ENCODE results near the gene FAM72B. TPM values are rescaled to one million over a fixed set of nuclear protein-coding genes. Genes with fewer than 3 reads are reported as not detected.
"Not testable (repeated sequence)": the region's sequence is repeated elsewhere in the genome, so short reads cannot be mapped to it uniquely, and the experiment has no call there.

Gene FAM72B
- polyA plus RNA-seq, 4 donors = 3.1 to 4.5 (median 3.9) TPM

DNA sequence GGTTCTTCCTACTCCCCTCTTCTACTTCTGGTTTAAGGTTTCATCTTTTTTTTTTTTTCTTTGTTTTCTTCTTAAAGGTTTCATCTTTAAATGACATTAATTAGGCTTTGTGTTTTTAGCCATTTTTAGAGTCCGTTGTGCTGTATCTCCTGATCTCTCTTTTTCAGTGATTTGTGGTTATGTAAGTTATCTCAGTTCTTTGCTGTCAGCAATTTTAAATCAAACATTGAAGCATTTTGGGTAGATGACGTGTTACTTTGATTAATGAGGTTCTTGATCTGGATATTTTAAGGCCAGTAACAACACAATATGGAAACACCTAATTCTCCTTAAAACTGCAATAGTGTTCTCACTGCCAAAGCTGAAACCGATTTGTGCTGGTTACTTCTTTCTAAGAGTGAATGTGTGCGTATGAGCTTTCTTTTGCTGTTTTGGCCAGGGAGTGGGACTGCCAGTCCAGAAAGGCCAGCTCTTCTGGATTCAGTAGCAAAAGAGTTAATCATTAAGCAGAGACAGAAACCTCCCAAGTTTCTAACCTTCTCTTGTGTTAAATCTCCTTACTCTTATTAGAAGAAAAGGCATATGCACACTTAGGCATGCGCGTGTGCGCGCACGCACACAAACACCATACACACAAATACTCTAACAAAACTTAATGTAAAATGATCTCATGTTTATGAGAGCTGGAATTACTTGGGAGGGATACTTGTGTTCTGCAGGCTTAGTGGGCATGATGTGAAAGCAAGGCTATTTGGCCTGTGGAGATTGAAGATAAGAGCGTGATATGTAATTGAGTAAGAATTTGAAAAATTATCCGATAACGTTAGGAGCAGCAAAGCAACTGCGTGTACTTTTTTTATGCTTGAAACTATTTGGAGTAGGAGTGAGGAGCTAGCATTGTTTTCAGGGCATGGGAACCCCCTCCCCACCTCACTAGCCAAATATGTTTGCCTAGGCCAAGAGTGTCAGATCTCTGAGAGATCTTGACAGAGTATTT is 17.1 kb upstream of the FAM72B start:
- DNase-seq (ENCODE audit: low read depth in 4 of 4, low spot score in 3 of 4) = not testable (repeated sequence)

DNA sequence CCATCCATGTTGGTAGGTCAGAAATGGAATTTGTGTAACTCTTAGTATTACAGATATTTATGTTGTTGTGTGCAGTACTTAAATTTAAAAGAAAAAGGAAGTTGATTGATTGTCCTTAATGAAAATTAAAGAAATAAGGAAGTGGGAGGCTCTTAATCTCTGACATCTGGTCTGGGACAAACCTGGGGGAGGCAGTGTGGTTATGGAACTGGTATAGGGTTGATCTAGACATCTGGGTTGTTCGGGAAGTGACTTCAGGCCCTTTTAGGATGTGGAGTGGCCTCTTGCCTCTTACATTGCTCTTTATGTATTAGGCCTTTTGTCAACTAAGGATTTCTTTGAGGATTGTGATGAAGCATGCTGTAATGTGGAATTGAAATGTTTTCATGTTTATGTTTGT is 16.1 kb upstream of the FAM72B start:
- not testable (repeated sequence) for DNase-seq (ENCODE audit: low read depth in 4 of 4, low spot score in 3 of 4)

DNA sequence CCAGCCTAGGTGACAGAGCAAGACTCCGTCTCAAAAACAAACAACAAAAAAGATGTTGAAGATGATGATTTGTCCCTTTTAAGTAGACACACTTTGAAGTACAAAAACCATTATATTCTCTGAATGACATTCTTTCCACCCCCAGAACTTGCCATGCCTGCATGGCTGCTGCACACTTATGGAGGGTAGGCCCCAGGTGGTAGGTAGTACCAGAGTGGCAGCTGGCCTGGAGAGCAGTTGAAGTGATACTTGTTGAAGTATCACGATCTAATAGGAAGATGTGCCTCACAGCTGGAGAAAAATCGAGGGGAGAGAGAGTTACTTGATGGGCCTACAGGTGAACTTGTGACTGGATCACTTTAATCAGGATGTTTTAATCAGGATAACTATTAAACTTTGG is 15.6 kb upstream of the FAM72B start:
- DNase-seq (ENCODE audit: low read depth in 4 of 4, low spot score in 3 of 4) = not testable (repeated sequence)

GRCh38 chr1:121197095-121197882 is 13.1 kb upstream of the FAM72B start:
- DNase-seq (ENCODE audit: low read depth in 4 of 4, low spot score in 3 of 4) = not testable (repeated sequence)

DNA sequence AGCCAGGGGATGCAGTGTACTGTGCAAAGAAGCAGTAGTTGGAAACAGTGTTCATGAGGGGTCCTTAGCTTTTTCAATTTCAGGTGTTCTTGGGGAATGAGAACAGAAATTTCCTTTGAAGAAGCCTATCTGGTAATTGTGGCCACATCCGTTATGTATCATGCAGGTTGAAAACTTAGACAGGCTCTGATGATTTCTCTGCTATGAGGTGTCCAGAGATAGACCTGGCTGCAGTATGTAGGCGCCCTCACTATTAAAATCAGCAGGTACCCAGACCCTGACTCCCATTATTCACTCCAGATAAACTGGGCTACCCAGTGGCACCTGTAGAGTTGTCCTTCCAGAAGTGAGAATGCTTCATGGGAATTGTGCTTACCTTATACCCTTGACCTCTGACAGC is 8.4 kb upstream of the FAM72B start:
- DNase-seq (ENCODE audit: low read depth in 4 of 4, low spot score in 3 of 4) = not testable (repeated sequence)

GRCh38 chr1:121187914-121188313 is 3.8 kb upstream of the FAM72B start:
- not testable (repeated sequence) for DNase-seq (ENCODE audit: low read depth in 4 of 4, low spot score in 3 of 4)

DNA sequence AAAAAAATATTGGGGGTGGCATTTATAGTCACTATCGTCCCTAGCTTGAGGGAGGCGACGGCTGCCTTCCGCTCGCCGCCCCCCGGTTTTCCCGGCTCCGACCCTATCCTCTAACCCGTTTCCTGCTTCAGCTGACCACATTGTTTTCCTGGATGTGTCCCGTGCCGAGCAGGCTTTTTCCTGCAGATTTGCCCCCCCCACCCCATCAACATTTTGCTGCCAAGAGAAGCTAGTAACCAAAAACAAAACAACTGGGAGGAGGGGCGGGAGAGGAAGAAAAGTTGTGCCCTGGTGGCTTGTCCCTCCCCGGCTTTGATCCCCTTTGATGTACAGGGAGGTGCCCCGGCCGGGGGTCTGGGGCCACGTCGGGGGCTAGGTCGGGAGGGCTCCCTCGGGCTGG is 2.1 kb upstream of the FAM72B start:
- DNase-seq (ENCODE audit: low read depth in 4 of 4, low spot score in 3 of 4) = not testable (repeated sequence)

- not testable (repeated sequence) for DNase-seq (ENCODE audit: low read depth in 4 of 4, low spot score in 3 of 4)
Measured at GRCh38 chr1:121185140-121185708, 1.1 kb upstream of the FAM72B start.

GRCh38 chr1:121183867-121184266 is 273 bp downstream of the FAM72B start:
- DNase-seq (ENCODE audit: low read depth in 4 of 4, low spot score in 3 of 4) = not testable (repeated sequence)

DNA sequence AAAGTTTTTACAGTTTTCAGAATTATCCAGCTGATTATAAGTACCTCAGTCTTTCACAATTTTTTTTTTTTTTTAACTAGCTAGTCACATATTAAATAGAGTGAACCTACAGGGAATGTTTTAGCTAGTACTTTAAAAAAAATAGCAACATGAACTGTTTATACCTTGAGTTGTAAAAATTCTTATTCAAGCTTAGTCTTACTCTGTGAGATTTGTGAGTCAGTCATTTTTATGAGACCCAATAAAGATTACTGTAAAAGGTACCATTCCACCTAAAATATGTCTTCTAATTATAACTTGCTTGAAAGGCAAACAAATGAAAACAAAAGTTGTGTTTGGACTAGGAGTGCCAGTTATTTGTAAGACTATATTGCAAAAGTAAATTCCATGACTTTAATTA is 5.9 kb downstream of the FAM72B start:
- not testable (repeated sequence) for DNase-seq (ENCODE audit: low read depth in 4 of 4, low spot score in 3 of 4)

DNA sequence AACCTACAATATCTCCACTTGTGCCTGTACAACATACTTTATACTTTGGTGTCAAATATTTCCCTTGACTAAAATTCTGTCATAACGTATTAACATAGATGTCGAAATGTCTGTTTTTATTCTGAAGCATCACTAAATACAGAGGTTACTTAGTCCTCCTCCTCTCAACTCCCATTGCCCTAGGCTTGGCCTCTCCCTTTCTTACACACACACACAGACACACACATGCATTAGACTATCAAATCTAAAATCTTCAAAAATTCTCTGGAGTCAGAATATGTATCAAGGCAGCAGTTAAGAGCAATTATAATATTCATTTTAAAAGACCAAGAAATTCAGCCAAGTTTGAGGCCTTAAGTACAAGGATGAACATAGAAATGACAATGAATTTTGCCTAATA is 7.5 kb downstream of the FAM72B start:
- DNase-seq (ENCODE audit: low read depth in 4 of 4, low spot score in 3 of 4) = not testable (repeated sequence)

GRCh38 chr1:121168152-121168668 is 15.9 kb downstream of the FAM72B start:
- DNase-seq (ENCODE audit: low read depth in 4 of 4, low spot score in 3 of 4) = not testable (repeated sequence)

GRCh38 chr1:121167225-121167738 is 16.9 kb downstream of the FAM72B start:
- not testable (repeated sequence) for DNase-seq (ENCODE audit: low read depth in 4 of 4, low spot score in 3 of 4)

DNA sequence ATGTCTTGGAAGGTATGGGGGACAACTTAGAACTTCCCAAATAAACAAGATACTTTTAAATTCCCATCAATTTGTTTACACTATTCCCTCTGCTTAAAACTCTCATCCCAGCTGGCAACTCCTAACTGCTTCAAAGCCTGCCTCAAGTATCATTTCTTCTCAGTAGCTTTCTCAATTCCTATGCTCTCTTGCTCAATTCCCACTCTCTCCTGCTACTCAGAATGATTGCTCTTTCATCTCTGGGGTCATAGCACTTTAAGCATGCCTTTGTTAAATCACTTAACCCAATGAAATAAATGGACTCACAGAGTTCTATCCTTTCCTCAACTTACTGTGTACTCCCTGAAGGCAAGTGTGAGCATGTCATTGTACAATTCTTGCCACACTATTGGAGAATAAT is 18.8 kb downstream of the FAM72B start:
- DNase-seq (ENCODE audit: low read depth in 4 of 4, low spot score in 3 of 4) = not testable (repeated sequence)

GRCh38 chr1:121163850-121164757 is 20.0 kb downstream of the FAM72B start:
- DNase-seq (ENCODE audit: low read depth in 4 of 4, low spot score in 3 of 4) = not testable (repeated sequence)

GRCh38 chr1:121161199-121161901 is 22.8 kb downstream of the FAM72B start:
- not testable (repeated sequence) for DNase-seq (ENCODE audit: low read depth in 4 of 4, low spot score in 3 of 4)

DNA sequence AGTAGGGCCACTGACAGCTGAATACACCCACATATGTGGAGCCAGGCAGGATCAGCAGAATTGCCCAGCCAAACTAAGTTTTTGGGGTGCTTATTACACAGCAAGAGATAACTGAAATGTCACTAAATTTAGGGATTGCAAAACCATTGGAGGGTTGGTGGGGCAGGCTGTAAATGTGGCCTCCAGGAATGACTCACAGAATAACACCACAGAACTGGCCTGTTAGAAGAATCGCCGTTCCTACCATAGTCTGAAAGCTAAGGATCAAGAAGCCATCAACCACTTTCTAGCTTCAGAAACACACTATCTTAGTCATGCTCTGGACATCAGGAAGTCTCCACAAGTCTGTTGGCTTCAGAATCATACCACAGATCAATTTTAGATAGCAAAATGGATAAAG is 24.0 kb downstream of the FAM72B start:
- DNase-seq (ENCODE audit: low read depth in 4 of 4, low spot score in 3 of 4) = not testable (repeated sequence)

DNA sequence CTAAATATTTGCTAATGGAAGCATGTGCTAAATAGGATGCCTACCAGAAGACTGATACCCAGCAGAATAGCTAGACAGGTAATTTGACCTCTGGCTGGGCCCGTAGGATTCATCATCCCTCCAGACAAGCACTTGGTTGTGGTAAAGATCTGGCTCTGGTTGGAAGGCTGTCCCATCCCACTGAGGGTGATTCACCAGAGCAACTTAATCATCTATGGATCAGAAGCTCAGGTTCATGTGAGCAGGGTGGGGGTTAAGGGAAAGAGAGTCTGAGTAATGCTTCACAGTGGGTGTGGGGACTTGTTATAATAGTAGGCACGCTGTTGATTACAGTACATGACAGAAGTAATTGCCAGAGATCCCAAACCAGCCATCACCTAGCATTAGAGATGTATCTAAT is 26.5 kb downstream of the FAM72B start:
- not testable (repeated sequence) for DNase-seq (ENCODE audit: low read depth in 4 of 4, low spot score in 3 of 4)

Data from left renal pelvis (tissue), 4 donors.